ENCODE measurements around the gene DARS1. TPM values are rescaled to one million over a fixed set of nuclear protein-coding genes. Genes with fewer than 3 reads are reported as not detected.
A peak's percentile ranks its signal among the peaks of the same experiment; 100 is the strongest.

DARS1 gene
- total RNA-seq, 2 donors from 2014 or later, result 138 to 180 TPM

DNA sequence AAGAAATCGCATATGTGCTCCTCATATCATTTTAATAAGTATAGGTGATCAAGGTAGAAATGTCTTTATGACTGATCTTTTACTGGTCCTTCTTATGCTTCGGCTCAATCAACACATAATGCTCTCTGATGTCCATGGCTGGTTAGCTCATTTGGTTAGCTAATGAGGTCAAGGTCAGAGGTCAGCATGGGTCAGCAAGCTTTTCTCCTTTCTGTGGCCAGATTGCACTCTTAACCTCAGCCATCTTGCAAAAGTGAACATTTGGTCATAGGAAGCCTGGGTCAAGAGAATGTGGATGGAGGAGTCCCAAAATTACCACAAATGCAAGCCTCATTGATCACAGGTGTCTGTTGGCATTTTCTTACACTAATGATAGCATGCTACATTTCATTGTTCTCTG lies 35.4 kb upstream of the DARS1 start:
- ATAC-seq (no peak), DNase-seq (ENCODE audit: low spot score in 2 of 2) (no peak)
- Mint-ChIP-seq H3K9me3 (no peaks in the 10 kb centered on the region), H3K36me3 (peaks cover 0 to 13% of the 10 kb centered on the region in 2 donors), H3K27ac (no peak overlapping the region)

DNA sequence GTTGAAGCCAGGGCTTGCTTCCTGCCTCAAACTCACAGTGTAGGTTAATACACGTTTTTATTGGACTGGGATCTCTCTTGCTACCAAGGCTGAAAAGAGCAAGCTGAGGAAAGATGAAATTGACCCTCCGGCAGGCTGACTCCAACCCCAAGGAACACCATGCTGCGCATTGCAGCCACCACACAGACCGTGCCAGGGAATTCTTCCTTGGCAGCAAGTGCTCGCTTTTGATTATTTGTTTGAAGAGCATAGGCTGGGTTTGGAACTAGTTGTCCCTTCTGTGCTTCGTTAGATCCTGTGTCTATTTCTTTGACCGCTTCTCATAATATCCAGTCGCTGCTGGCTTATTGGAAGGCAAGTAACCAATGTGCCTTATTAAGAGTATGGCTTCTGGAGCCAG lies 34.4 kb upstream of the DARS1 start:
- H3K36me3 Mint-ChIP-seq, result peaks cover 0 to 13% of the 10 kb centered on the region in 2 donors
- H3K27ac Mint-ChIP-seq, result no peak overlapping the region
- ATAC-seq (no peak), DNase-seq (ENCODE audit: low spot score in 2 of 2) (no peak)
- peaks cover 0 to 7% of the 10 kb centered on the region in 2 donors for H3K9me3 Mint-ChIP-seq

DNA sequence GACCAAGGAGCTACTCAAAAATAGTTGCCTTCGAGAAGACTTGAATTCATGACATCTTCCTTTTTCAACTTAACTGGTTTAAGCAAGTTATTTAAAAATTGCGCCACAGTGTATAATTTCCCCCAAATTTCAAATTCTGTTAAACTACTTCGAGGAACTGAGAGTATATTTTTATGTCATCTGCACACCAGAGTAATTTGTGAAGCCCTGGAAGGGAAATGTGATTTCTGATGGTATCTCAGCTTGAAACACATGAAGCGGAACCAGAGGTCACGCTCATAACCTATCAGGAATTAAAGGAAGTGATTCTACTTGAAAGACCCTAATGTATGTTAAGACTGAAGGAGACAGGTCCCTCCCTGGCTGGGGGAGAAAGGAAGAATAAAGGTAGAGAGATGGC lies 33.9 kb upstream of the DARS1 start:
- DNase-seq (ENCODE audit: low spot score in 2 of 2) (no peak), ATAC-seq (no peak)
- Mint-ChIP-seq H3K9me3 (peaks cover 0 to 7% of the 10 kb centered on the region in 2 donors), H3K27ac (no peak overlapping the region), H3K36me3 (peaks cover 0 to 19% of the 10 kb centered on the region in 2 donors)

DNA sequence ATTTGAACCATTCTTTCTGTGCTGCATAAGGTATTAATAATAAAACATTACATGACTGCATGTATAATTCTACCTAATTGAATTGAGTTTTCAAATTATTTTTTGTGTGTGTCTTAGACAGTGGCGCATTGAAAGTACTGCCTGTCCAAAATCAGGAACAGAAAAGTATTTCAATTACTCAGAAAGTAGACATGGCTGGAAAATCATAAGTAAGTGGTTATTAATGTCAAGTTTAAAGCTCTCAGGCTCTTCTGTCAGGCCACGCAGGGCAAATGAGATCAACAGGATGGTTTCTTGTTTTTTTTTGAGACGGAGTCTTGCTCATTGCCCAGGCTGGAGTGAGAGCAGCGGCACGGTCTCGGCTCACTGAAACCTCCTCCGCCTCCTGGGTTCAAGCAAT lies 32.4 kb upstream of the DARS1 start:
- H3K27ac Mint-ChIP-seq, result no peak overlapping the region
- DNase-seq (ENCODE audit: low spot score in 2 of 2), result no peak
- peaks cover 0 to 22% of the 10 kb centered on the region in 2 donors for H3K36me3 Mint-ChIP-seq
- ATAC-seq, result no peak
- H3K9me3 Mint-ChIP-seq, result peaks cover 0 to 7% of the 10 kb centered on the region in 2 donors

DNA sequence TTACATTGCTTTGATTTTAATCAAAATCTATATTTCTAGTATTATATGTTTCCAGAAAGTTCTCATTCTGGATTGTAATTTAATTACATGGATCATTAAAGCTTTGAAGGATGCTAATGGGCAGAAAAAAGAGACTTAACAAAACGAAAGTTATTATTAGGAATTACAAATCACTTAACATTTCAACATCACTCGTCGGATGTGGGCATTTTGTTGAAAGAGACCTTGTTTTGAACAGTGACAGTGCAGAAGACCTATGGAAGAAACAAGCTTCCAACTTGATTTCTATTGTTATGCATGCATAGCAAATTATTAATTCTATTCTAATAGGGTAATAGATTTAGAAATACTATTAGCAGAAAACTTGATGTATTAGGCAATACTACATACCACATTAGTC lies 31.4 kb upstream of the DARS1 start:
- no peak for DNase-seq (ENCODE audit: low spot score in 2 of 2)

DNA sequence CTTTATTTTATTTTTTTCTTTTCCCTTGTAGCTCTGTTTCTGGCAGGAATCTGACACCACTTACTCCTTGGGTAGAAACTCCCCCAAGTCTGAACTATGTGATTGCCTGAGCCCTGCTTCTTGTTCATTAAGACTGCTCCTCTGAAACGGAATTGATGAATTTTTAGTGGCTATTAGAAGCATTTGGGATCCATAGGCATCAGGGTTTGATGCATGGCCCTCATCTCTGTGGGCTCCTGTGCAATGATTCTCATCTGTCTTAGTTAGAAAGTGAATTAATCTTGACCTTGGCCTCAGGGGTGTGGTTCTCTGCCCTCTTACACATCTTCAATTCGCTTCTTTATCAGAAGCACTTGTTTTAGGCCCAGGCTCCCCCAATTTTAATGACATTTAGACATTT lies 31.0 kb upstream of the DARS1 start:
- Mint-ChIP-seq H3K9me3 (peaks cover 0 to 7% of the 10 kb centered on the region in 2 donors), H3K36me3 (peaks cover 0 to 22% of the 10 kb centered on the region in 2 donors), H3K27ac (no peak overlapping the region)
- ATAC-seq, result no peak
- DNase-seq (ENCODE audit: low spot score in 2 of 2), result no peak

More for the DNA sequence above, 31.4 kb upstream of the DARS1 start:
- peaks cover 0 to 7% of the 10 kb centered on the region in 2 donors for H3K9me3 Mint-ChIP-seq
- no peak for ATAC-seq
- H3K36me3 Mint-ChIP-seq, result peaks cover 0 to 22% of the 10 kb centered on the region in 2 donors
- H3K27ac Mint-ChIP-seq, result no peak overlapping the region

DNA sequence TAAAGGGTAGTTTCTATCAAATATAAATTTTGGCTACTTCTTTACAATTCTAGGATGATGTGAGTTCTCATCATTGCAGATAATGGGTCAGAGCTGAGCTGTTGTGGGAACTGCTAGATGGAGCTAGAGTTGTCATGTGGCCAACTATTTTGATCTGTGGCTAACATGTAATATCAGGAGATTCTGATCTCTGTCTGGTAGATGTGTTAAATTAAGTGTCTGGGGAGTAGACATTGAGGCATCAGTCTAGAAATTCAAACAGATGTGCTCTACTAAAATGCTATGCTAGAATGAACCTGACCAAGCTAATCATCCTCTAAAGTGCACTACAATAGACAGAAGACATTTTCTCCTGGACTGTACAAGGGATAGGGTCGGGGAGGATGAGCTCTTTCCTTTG lies 30.3 kb upstream of the DARS1 start:
- H3K9me3 Mint-ChIP-seq, result peaks cover 0 to 7% of the 10 kb centered on the region in 2 donors
- H3K36me3 Mint-ChIP-seq, result peaks cover 0 to 22% of the 10 kb centered on the region in 2 donors
- no peak overlapping the region for H3K27ac Mint-ChIP-seq
- ATAC-seq (peak in 1 of 2 donors; percentile 51), DNase-seq (ENCODE audit: low spot score in 2 of 2) (no peak)

DNA sequence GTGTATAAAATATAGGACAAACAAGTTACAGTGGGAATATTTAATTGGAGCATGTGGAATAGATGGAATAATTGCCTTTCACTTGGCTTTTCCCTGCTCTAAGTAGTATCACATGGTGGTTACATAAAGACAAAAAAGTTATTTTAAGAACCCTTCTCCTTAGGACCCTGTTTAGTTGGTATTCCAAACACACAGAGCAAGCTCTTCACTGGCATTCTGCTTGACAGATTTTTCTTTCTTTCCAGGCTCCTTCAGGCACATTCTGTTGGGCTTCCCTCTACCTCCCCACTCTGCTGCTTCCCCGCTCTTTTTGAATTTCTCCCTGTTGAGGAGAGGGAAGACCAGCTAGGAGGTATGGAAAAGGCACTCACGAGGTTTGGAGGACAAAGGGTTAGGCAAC lies 29.0 kb upstream of the DARS1 start:
- ATAC-seq (no peak), DNase-seq (ENCODE audit: low spot score in 2 of 2) (no peak)
- Mint-ChIP-seq H3K36me3 (peaks cover 0 to 28% of the 10 kb centered on the region in 2 donors), H3K27ac (no peak overlapping the region), H3K9me3 (peaks cover 0 to 7% of the 10 kb centered on the region in 2 donors)

DNA sequence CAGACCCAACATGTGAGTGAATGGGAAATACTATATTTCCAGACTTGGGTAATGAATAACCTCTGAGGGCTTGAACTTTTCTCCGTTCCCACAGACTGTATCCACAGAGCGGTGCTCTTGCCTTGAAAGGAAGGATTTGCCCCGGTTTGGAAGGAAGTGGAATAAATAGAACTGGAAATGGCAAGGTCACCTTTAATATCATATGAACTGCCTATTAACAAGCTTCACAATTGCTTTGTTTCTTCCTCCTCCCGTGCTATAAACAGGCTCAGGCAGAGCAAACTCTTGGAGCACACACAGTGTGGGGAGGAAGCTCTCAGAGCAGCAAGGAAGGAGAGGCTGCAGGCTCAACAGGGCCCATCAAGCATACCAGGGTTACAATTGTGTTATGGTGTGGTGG lies 28.5 kb upstream of the DARS1 start:
- Mint-ChIP-seq H3K36me3 (peaks cover 0 to 28% of the 10 kb centered on the region in 2 donors), H3K27ac (no peak overlapping the region), H3K9me3 (peaks cover 0 to 7% of the 10 kb centered on the region in 2 donors)
- DNase-seq (ENCODE audit: low spot score in 2 of 2) (no peak), ATAC-seq (no peak)

DNA sequence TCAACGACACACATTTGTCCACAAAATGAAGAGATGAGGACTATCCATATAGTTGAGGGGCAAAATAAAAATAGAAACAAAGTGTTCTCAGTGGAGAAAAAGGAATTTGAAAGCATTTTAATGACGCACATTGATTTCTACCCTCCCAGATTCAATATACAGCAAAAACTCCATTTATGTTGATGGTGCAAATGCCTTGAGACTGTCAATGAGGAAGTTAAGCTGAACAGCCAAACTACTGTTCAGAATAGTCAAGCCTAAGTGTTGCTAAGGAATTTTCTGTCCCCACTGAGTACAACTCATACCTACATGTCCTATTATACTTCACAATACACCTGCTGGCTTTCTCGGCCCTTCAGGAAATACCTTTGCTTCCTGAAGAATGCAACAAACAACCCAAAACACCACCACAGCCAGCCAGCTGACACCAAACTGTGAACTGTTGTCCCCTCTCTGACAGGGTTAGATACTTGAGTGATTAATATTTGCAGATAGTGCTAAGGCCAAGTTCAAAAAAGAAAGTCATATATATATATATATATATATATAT lies 27.8 kb upstream of the DARS1 start:
- Mint-ChIP-seq H3K36me3 (peaks cover 0 to 35% of the 10 kb centered on the region in 2 donors), H3K27ac (no peak overlapping the region), H3K9me3 (peaks cover 0 to 7% of the 10 kb centered on the region in 2 donors)
- ATAC-seq (no peak), DNase-seq (ENCODE audit: low spot score in 2 of 2) (no peak)

DNA sequence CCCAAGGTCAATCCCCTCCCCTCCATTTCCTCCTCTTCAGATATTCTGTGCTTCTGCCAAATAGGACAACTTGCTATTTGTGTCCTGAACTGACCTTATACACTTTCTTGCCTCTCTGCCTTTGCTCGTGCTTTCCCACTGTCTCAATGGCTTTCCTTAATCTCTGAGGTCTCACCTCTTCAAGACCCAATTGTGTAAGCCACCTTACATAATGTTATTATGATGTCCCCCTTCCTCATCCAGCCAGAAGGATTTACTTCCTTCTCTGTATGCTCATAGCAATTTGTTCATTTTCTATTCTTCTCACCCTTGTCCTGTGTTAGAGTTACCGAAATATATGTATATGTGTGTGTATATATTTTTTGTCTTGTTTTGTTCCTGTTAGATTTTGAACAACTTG lies 26.9 kb upstream of the DARS1 start:
- Mint-ChIP-seq H3K36me3 (peaks cover 0 to 35% of the 10 kb centered on the region in 2 donors), H3K27ac (no peak overlapping the region), H3K9me3 (peaks cover 0 to 7% of the 10 kb centered on the region in 2 donors)
- no peak for ATAC-seq
- no peak for DNase-seq (ENCODE audit: low spot score in 2 of 2)

DNA sequence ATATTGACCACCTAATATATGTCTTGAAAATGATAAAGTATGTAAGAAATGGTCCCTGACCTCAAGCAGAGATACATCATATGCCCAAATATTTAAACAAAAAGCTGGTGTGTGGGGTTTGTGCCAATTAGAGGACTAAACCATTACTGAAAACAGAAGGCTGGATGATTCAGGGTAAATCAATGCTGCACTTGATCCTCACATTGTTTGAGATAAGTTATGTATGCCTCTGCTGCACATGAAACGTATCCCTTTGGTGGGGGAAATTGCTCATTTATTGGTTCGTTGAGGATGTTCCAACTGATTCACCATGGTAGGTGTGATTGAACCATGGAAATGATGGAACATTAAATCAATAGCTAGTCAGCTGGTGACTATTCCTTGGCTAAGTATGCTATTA lies 24.7 kb upstream of the DARS1 start:
- Mint-ChIP-seq H3K27ac (no peak overlapping the region), H3K36me3 (peaks cover 0 to 31% of the 10 kb centered on the region in 2 donors), H3K9me3 (no peaks in the 10 kb centered on the region)
- ATAC-seq (no peak), DNase-seq (ENCODE audit: low spot score in 2 of 2) (no peak)

DNA sequence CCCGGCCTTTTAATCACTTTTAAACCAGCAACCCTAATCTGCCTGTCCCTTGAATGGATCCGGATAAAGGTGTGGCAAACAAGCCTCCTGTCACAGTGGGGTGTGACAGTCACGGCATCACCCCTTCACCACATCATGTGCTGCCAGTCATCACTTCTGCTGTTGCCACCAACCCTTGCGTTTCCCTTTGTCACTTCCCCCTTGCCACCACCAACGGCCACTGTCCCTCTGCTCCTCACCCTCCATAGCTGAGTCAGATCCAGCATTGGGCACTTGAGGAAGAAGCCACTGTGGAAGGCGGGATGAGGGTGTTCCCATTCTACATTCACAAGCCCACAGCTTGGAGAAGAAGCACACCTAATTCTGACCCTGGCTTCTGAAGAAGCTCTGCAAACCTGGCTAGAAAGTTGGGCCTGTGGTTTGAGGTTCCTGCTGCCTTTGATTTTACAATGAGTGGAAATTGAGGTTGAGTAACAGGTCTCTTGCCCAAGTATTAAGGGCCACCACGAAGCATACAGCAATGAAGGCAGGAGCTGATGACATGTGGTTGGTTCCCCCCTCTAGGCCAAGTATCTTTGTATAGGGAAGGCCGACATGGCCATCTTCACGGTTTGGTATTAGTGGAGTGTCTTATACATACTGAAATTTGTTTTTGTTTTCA lies 22.9 kb upstream of the DARS1 start:
- ATAC-seq, result peak; percentile 82 to 86
- Mint-ChIP-seq H3K36me3 (peaks cover 0 to 37% of the 10 kb centered on the region in 2 donors), H3K27ac (peak overlapping the region; percentile 57 to 80), H3K9me3 (peaks cover 4 to 13% of the 10 kb centered on the region in 2 donors)
- peak; percentile 55 to 79 for DNase-seq (ENCODE audit: low spot score in 2 of 2)

DNA sequence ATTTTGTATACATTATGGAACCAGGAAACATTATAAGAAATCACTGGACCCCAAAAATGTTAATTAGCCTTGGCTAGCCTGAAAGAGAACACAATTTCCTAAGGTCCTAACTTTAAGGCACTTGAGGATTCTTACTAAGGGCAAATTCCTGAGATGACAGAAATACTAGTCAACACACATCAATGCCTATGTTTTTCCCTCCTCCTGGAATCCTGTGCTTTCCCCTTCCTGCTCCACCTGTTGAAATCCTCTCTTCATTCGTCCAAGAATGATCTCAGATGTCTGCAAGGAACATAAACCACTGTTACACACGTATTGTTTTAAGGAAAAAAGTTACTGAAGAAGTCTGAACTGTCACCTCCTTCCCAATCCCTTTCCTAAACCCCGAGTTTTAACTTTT lies 21.2 kb upstream of the DARS1 start:
- H3K9me3 Mint-ChIP-seq, result peaks cover 4 to 13% of the 10 kb centered on the region in 2 donors
- no peak for ATAC-seq
- peaks cover 0 to 49% of the 10 kb centered on the region in 2 donors for H3K36me3 Mint-ChIP-seq
- H3K27ac Mint-ChIP-seq, result peak overlapping the region; percentile 31 to 75
- no peak for DNase-seq (ENCODE audit: low spot score in 2 of 2)

DNA sequence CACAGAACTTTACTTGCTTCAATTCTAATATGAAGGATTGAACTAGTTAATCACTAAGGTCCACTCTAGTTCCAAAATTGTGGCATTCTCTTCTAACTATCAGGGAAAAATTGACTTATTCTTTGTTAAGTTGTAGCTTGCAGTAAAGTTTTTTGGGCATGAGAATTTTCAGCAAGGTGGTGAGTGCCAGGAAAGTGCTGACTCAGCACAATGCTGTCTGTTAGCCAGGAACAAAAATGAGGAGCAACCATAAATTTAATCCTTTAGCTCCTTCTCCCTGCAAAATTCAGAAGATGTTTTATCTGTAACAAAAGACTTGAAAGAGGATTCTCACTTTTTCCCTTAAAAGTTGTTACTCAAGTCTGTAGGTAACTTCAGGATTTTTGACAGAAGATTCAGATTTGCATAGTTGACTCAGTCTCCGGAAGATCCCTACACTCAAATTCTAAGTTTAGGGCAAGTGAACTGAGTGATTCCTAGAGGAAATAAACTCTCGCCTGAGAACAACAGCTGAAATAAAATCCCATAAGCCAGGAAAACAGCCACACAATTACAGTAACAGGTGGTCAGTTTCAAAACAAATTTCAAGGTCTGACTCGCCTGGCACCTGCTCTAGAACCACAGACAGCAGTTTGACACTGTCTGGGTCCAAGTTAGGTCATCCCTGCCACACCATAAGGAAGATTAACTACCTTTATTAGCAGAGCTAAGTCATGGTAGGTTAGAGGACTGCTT lies 20.2 kb upstream of the DARS1 start:
- peaks cover 4 to 13% of the 10 kb centered on the region in 2 donors for H3K9me3 Mint-ChIP-seq
- DNase-seq (ENCODE audit: low spot score in 2 of 2), result peak in 1 of 2 donors; percentile 28
- peak overlapping the region; percentile 64 to 65 for H3K27ac Mint-ChIP-seq
- peaks cover 0 to 57% of the 10 kb centered on the region in 2 donors for H3K36me3 Mint-ChIP-seq
- ATAC-seq, result peak; percentile 62 to 78

DNA sequence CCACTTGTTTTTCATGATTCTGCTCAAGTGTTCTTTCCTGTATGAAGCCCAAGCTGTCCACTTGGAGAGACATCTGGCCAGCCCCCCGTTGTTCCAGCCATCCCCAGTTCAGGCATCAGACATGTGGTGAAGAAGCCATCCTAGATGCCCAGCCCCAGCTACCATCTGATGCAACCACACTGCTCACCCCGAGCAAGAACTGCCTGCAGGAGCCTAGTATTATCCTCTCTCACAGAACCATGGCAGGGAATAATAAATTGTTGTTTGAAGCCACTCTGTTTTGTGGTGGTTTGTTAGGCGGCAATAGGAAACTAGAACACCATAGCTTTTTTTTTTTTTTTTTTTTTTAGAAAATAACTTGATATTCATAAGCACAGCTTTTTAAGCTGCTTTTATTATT lies 19.5 kb upstream of the DARS1 start:
- DNase-seq (ENCODE audit: low spot score in 2 of 2) (no peak), ATAC-seq (no peak)
- Mint-ChIP-seq H3K27ac (peak overlapping the region in 1 of 2 donors; percentile 45), H3K9me3 (peaks cover 4 to 13% of the 10 kb centered on the region in 2 donors), H3K36me3 (peaks cover 0 to 58% of the 10 kb centered on the region in 2 donors)

DNA sequence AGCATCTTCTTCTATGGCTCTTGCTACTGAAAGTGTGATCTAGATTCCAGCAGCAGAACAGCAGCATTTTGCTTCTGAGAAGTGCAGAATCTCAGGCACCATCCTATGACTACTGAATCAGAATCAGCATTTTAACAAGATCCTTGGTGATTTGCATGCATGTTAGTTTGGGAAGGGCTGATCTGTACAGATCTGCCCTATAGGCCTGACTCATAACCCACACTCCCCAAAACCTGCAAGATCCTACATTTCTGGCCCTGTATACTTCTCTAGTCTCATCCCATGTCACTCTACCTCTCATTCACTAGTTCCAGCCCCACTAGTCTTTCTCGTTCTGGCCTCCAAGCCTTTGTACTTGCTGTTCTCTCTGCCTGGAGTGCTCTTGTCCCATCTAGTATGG lies 15.7 kb upstream of the DARS1 start:
- peak in 1 of 2 donors; percentile 43 for ATAC-seq

More for the DNA sequence above, 15.7 kb upstream of the DARS1 start:
- no peak for DNase-seq (ENCODE audit: low spot score in 2 of 2)
- peaks cover 0 to 48% of the 10 kb centered on the region in 2 donors for H3K36me3 Mint-ChIP-seq
- H3K27ac Mint-ChIP-seq, result peak overlapping the region in 1 of 2 donors; percentile 17
- H3K9me3 Mint-ChIP-seq, result peaks cover 4 to 13% of the 10 kb centered on the region in 2 donors
